Stimulated activated CD4-positive, alpha-beta T cell treated with anti-CD3 and anti-CD28 coated beads, Interleukin-4, amount 100 ng/mL, for 4 hours (primary cell): ENCODE data around the gene SPINDOC.
"Not testable (repeated sequence)": the region's sequence is repeated elsewhere in the genome, so short reads cannot be mapped to it uniquely, and the experiment has no call there.

Source experiments
- DNase-seq, 2 experiments: peaks; one replicate each; pipeline ENCODE4 v3.0.0-alpha.2; 2020

SPINDOC gene

GRCh38 chr11:63791495-63792167 lies 21.6 kb upstream of the SPINDOC start:
- DNase-seq, result no peak

- no peak for DNase-seq
These were observed 20.1 kb upstream of the SPINDOC start for GRCh38 chr11:63793161-63793560.

GRCh38 chr11:63795066-63795465 lies 18.2 kb upstream of the SPINDOC start:
- DNase-seq, result no peak

GRCh38 chr11:63800921-63801320 lies 12.3 kb upstream of the SPINDOC start:
- no peak for DNase-seq

- DNase-seq, result no peak
These were observed 10.4 kb upstream of the SPINDOC start for GRCh38 chr11:63802637-63803414.

GRCh38 chr11:63804259-63804658 lies 9.0 kb upstream of the SPINDOC start:
- no peak for DNase-seq

- DNase-seq, result no peak
These were observed 7.3 kb upstream of the SPINDOC start for GRCh38 chr11:63805844-63806415.

GRCh38 chr11:63810383-63810782 lies 2.9 kb upstream of the SPINDOC start:
- not testable (repeated sequence) for DNase-seq

GRCh38 chr11:63811522-63811921 lies 1.7 kb upstream of the SPINDOC start:
- no peak for DNase-seq

GRCh38 chr11:63813563-63814382 lies 517 bp downstream of the SPINDOC start:
- DNase-seq, result peak; percentile 7 to 37

GRCh38 chr11:63814383-63814736 lies 1.1 kb downstream of the SPINDOC start:
- no peak for DNase-seq

GRCh38 chr11:63816166-63816565 lies 2.9 kb downstream of the SPINDOC start:
- DNase-seq, result no peak

GRCh38 chr11:63816732-63817131 lies 3.5 kb downstream of the SPINDOC start:
- no peak for DNase-seq

- DNase-seq, result no peak
These were observed 4.7 kb downstream of the SPINDOC start for GRCh38 chr11:63817758-63818498.

- no peak for DNase-seq
These were observed 5.4 kb downstream of the SPINDOC start for GRCh38 chr11:63818609-63819008.

- DNase-seq, result no peak
These were observed 8.2 kb downstream of the SPINDOC start for GRCh38 chr11:63821411-63821810.

GRCh38 chr11:63826471-63827190 lies 13.4 kb downstream of the SPINDOC start:
- no peak for DNase-seq

GRCh38 chr11:63829823-63830489 lies 16.7 kb downstream of the SPINDOC start:
- DNase-seq, result no peak

GRCh38 chr11:63831326-63831725 lies 18.1 kb downstream of the SPINDOC start:
- DNase-seq, result no peak

- no peak for DNase-seq
These were observed 19.1 kb downstream of the SPINDOC start for GRCh38 chr11:63832336-63832735.

GRCh38 chr11:63833048-63833447 lies 19.8 kb downstream of the SPINDOC start:
- DNase-seq, result no peak
